NCI-H526 (cell line): Measurements from ENCODE around the gene PTK6.

ENCODE experiments used
- DNase-seq, 2 experiments: peaks; one replicate each; lab custom pipeline; 2025; lab: John Stamatoyannopoulos, UW

Gene PTK6

GRCh38 chr20:63557481-63557891, 20.3 kb upstream of the PTK6 start:
- no peak for DNase-seq

- DNase-seq = no peak
Measured at GRCh38 chr20:63556873-63557478, 19.8 kb upstream of the PTK6 start.

- no peak for DNase-seq
Measured at GRCh38 chr20:63555661-63556381, 18.6 kb upstream of the PTK6 start.

GRCh38 chr20:63554361-63555278, 17.4 kb upstream of the PTK6 start:
- no peak for DNase-seq

GRCh38 chr20:63553933-63554290, 16.7 kb upstream of the PTK6 start, which contains the start of gene FNDC11:
TSS of gene FNDC11 (plus strand) at chr20:63554159. CDS start at chr20:63555664, 1,505 bp downstream.
- peak in 1 of 2 experiments; percentile 60 for DNase-seq

- peak; percentile 50 to 90 for DNase-seq
Measured at GRCh38 chr20:63553251-63553932, 16.2 kb upstream of the PTK6 start.

GRCh38 chr20:63552481-63553249, 15.5 kb upstream of the PTK6 start:
- no peak for DNase-seq

GRCh38 chr20:63551068-63551467, 13.9 kb upstream of the PTK6 start:
- no peak for DNase-seq

GRCh38 chr20:63549679-63550282, 12.6 kb upstream of the PTK6 start:
- DNase-seq = no peak

GRCh38 chr20:63549019-63549418, 11.8 kb upstream of the PTK6 start:
- no peak for DNase-seq

GRCh38 chr20:63548542-63548941, 11.4 kb upstream of the PTK6 start:
- no peak for DNase-seq

GRCh38 chr20:63547725-63548480, 10.7 kb upstream of the PTK6 start, which contains the start of gene SRMS:
TSS of gene SRMS (minus strand) at chr20:63547749. CDS start at chr20:63547463, 286 bp downstream.
- DNase-seq = no peak

- no peak for DNase-seq
Measured at GRCh38 chr20:63546956-63547724, 10.0 kb upstream of the PTK6 start.

- no peak for DNase-seq
Measured at GRCh38 chr20:63546256-63546955, 9.2 kb upstream of the PTK6 start.

GRCh38 chr20:63545814-63546213, 8.6 kb upstream of the PTK6 start:
- peak; percentile 51 to 76 for DNase-seq

GRCh38 chr20:63544958-63545516, 7.9 kb upstream of the PTK6 start:
- peak in 1 of 2 experiments; percentile 41 for DNase-seq

- no peak for DNase-seq
Measured at GRCh38 chr20:63544241-63544957, 7.2 kb upstream of the PTK6 start.

- DNase-seq = no peak
Measured at GRCh38 chr20:63543733-63544132, 6.6 kb upstream of the PTK6 start.
